CD4-positive, alpha-beta T cell treated with Interleukin-4 for 1 hour (primary cell): ENCODE measurements around the gene MIF4GD.
A peak's percentile ranks its signal among the peaks of the same experiment; 100 is the strongest.

Experiments
- DNase-seq, 2 donors: peaks; one replicate each; pipeline ENCODE4 v3.0.0-alpha.2; 2020 to 2022

The MIF4GD gene

GRCh38 chr17:75270966-75271232 is at the start of gene MIF4GD:
Gene MIF4GD, minus strand, starts transcription at chr17:75271231. Its CDS starts 1,036 bp downstream, at chr17:75270195.
- no peak for DNase-seq

- no peak for DNase-seq
Observed at GRCh38 chr17:75319904-75320691, 49.1 kb upstream of the MIF4GD start.

GRCh38 chr17:75318615-75319222 is 47.7 kb upstream of the MIF4GD start:
- no peak for DNase-seq

- DNase-seq, result no peak
Observed at GRCh38 chr17:75318211-75318610, 47.2 kb upstream of the MIF4GD start.

- DNase-seq, result no peak
Observed at GRCh38 chr17:75317671-75318070, 46.6 kb upstream of the MIF4GD start.

GRCh38 chr17:75316253-75316652 is 45.2 kb upstream of the MIF4GD start:
- no peak for DNase-seq

- no peak for DNase-seq
Observed at GRCh38 chr17:75315541-75316243, 44.7 kb upstream of the MIF4GD start.

- DNase-seq, result peak in 1 of 2 donors; percentile 58
Observed at GRCh38 chr17:75313941-75314551, 43.0 kb upstream of the MIF4GD start.

GRCh38 chr17:75308732-75309629 is 38.0 kb upstream of the MIF4GD start:
- DNase-seq, result no peak

- no peak for DNase-seq
Observed at GRCh38 chr17:75307957-75308731, 37.1 kb upstream of the MIF4GD start.

- peak in 1 of 2 donors; percentile 64 for DNase-seq
Observed at GRCh38 chr17:75301502-75302206, 30.6 kb upstream of the MIF4GD start.

GRCh38 chr17:75301049-75301448 is 30.0 kb upstream of the MIF4GD start:
- peak in 1 of 2 donors; percentile 24 for DNase-seq

GRCh38 chr17:75300280-75300679 is 29.2 kb upstream of the MIF4GD start:
- DNase-seq, result no peak

- peak; percentile 42 to 68 for DNase-seq
Observed at GRCh38 chr17:75295201-75296158, 24.4 kb upstream of the MIF4GD start.

GRCh38 chr17:75292810-75293448 is 21.9 kb upstream of the MIF4GD start:
- peak in 1 of 2 donors; percentile 37 for DNase-seq

- DNase-seq, result peak; percentile 66 to 78
Observed at GRCh38 chr17:75289832-75290337, 18.9 kb upstream of the MIF4GD start.

GRCh38 chr17:75289115-75289831 is 18.2 kb upstream of the MIF4GD start, which contains the start of gene SLC25A19:
Gene SLC25A19, minus strand, starts transcription at chr17:75289433. Its CDS starts 2,669 bp downstream, at chr17:75286764.
- DNase-seq, result peak; percentile 98

GRCh38 chr17:75288770-75289114 is 17.7 kb upstream of the MIF4GD start:
- DNase-seq, result peak in 1 of 2 donors; percentile 27
